Gastroesophageal sphincter (tissue), 4 donors: ENCODE measurements around the gene ENTPD2. TPM values are rescaled to one million over a fixed set of nuclear protein-coding genes. Genes with fewer than 3 reads are reported as not detected.

Source experiments
- ATAC-seq: fragments of 150-250 bp; one replicate; pipeline ENCODE4 v1.9.1; 2016; ENCODE audit warnings: mild to moderate bottlenecking, moderate library complexity
- H3K27ac ChIP-seq, 4 donors: fragments of 200-600 bp; sonication (generic) in 3 of 4; 1 replicate in 3 of 4; 2 replicates in 1 of 4; pipeline ENCODE4 v1.5.1; 2016 to 2019
- H3K27me3 ChIP-seq: fragments of 200-600 bp; sonication (generic); one replicate; pipeline ENCODE4 v1.5.1; 2019
- H3K36me3 ChIP-seq, 2 donors: fragments of 200-600 bp; sonication (generic); one replicate each; pipeline ENCODE4 v1.5.1; 2019; ENCODE audit warnings: control low read depth in 1 of 2
- H3K4me1 ChIP-seq, 3 donors: fragments of 200-600 bp; sonication (generic); 1 replicate in 2 of 3; 2 replicates in 1 of 3; pipeline ENCODE4 v1.5.1; 2016 to 2019; ENCODE audit warnings: control low read depth in 2 of 3
- H3K4me3 ChIP-seq, 2 donors: fragments of 200-600 bp; sonication (generic); one replicate each; pipeline ENCODE4 v1.5.1; 2019; ENCODE audit warnings: mild to moderate bottlenecking in 1 of 2, moderate library complexity in 1 of 2
- H3K9me3 ChIP-seq, 3 donors: fragments of 200-600 bp; sonication (generic); one replicate each; pipeline ENCODE4 v1.5.1; 2017 to 2019; ENCODE audit warnings: control low read depth in 2 of 3
- CTCF ChIP-seq, 4 experiments: fragments of 200-600 bp in 2 of 4; fragments of 450-650 bp in 2 of 4; sonication (generic) in 1 of 4; IDR thresholded peaks; one replicate each; pipeline ENCODE4 v1.5.1; 2017 to 2019; ENCODE audit warnings: antibody characterized with exemption in 4 of 4, mild to moderate bottlenecking in 2 of 4, moderate library complexity in 2 of 4
- EP300 ChIP-seq: sonication (generic); formaldehyde crosslinking; IDR thresholded peaks from one replicate; pipeline ENCODE4 v1.6.1; 2017; ENCODE audit warnings: antibody characterized with exemption, mild to moderate bottlenecking
- POLR2A ChIP-seq, 2 donors: fragments of 450-650 bp; IDR thresholded peaks; one replicate each; pipeline ENCODE4 v1.6.1; 2017; ENCODE audit warnings: antibody characterized with exemption in 2 of 2, mild to moderate bottlenecking in 2 of 2, moderate library complexity in 1 of 2
- POLR2AphosphoS5 ChIP-seq: sonication (generic); formaldehyde crosslinking; IDR thresholded peaks from one replicate; pipeline ENCODE4 v1.6.1; 2017; ENCODE audit warnings: antibody characterized with exemption
- WGBS, 2 donors: methylation state at CpG; one replicate each; pipeline ENCODE4 v1.1.5; 2018; ENCODE audit warnings: low coverage in 1 of 2; 5-methylcytosine and 5-hydroxymethylcytosine counted together
- total RNA-seq, 4 donors: library from RNA; depleted of rRNA; stranded (reverse); fragments of >200 nt; gene quantifications; one replicate each; pipeline ENCODE4 v1.1.0, GENCODE V29; 2016

The ENTPD2 gene
- total RNA-seq, 4 donors from 2014 or later = 0.58 to 1.6 TPM; not detected in 2

- TF ChIP-seq POLR2AphosphoS5 (no peak), EP300 (no peak), POLR2A (IDR thresholded peaks at IDR 0.05) (no peak), CTCF (IDR thresholded peaks at IDR 0.05) (no peak)
- Histone ChIP-seq H3K27ac (no peak overlapping the region), H3K4me3 (no peak overlapping the region), H3K9me3 (no peaks in the 10 kb centered on the region), H3K4me1 (peaks cover 0 to 3% (median 0%) of the 10 kb centered on the region in 3 donors), H3K36me3 (peaks cover 0 to 100% of the 10 kb centered on the region in 2 donors), H3K27me3 (no peaks in the 10 kb centered on the region)
- ATAC-seq = no peak
- WGBS, 2 donors = 52 to 90% methylated on average over 2 to 4 of the region's 67 CpGs
Measured at GRCh38 chr9:137012694-137013570, 40.9 kb downstream of the ENTPD2 start.

- no peak for ATAC-seq
- Histone ChIP-seq H3K4me1 (peaks cover 0 to 12% (median 5%) of the 10 kb centered on the region in 3 donors), H3K36me3 (peaks cover 0 to 98% of the 10 kb centered on the region in 2 donors), H3K27me3 (no peaks in the 10 kb centered on the region), H3K27ac (no peak overlapping the region), H3K4me3 (no peak overlapping the region), H3K9me3 (no peaks in the 10 kb centered on the region)
- 89 to 93% methylated on average over 3 of the region's 39 CpGs for whole genome bisulfite sequencing, 2 donors
- no peak for TF ChIP-seq CTCF (IDR thresholded peaks at IDR 0.05)
- no peak for TF ChIP-seq POLR2A (IDR thresholded peaks at IDR 0.05)
- TF ChIP-seq POLR2AphosphoS5 = no peak
- TF ChIP-seq EP300 = no peak
Measured at GRCh38 chr9:137011907-137012675, 41.8 kb downstream of the ENTPD2 start.

GRCh38 chr9:137011156-137011555 is 42.7 kb downstream of the ENTPD2 start:
- peaks cover 0 to 88% of the 10 kb centered on the region in 2 donors for H3K36me3 ChIP-seq
- 97% methylated on average over 11 of the region's 24 CpGs; no CpG with 5 or more reads in 1 of the 2 donors for WGBS, 2 donors

GRCh38 chr9:137009938-137010732 is 43.7 kb downstream of the ENTPD2 start:
- no peak overlapping the region for H3K27ac ChIP-seq

More at GRCh38 chr9:137011156-137011555, 42.7 kb downstream of the ENTPD2 start:
- TF ChIP-seq EP300 = no peak
- no peak for TF ChIP-seq POLR2AphosphoS5
- TF ChIP-seq POLR2A (IDR thresholded peaks at IDR 0.05) = no peak
- TF ChIP-seq CTCF (IDR thresholded peaks at IDR 0.05) = no peak
- Histone ChIP-seq H3K4me3 (no peak overlapping the region), H3K27ac (no peak overlapping the region), H3K27me3 (no peaks in the 10 kb centered on the region), H3K9me3 (no peaks in the 10 kb centered on the region), H3K4me1 (peaks cover 0 to 19% (median 5%) of the 10 kb centered on the region in 3 donors)
- no peak for ATAC-seq

More at GRCh38 chr9:137009938-137010732, 43.7 kb downstream of the ENTPD2 start:
- Histone ChIP-seq H3K4me3 (no peak overlapping the region), H3K36me3 (peaks cover 0 to 78% of the 10 kb centered on the region in 2 donors), H3K4me1 (peaks cover 0 to 19% (median 5%) of the 10 kb centered on the region in 3 donors), H3K9me3 (no peaks in the 10 kb centered on the region), H3K27me3 (no peaks in the 10 kb centered on the region)
- TF ChIP-seq CTCF (IDR thresholded peaks at IDR 0.05) (no peak), EP300 (no peak), POLR2AphosphoS5 (no peak), POLR2A (IDR thresholded peaks at IDR 0.05) (no peak)
- 96% methylated on average over 5 of the region's 49 CpGs; no CpG with 5 or more reads in 1 of the 2 donors for WGBS, 2 donors
- no peak for ATAC-seq
